SHP77 (cell line): ENCODE measurements around the gene GPATCH4.
"Not testable (repeated sequence)": the region's sequence is repeated elsewhere in the genome, so short reads cannot be mapped to it uniquely, and the experiment has no call there.

Experiments
- DNase-seq, 2 experiments: peaks; one replicate each; lab custom pipeline; 2025; lab: John Stamatoyannopoulos, UW

The GPATCH4 gene

DNA sequence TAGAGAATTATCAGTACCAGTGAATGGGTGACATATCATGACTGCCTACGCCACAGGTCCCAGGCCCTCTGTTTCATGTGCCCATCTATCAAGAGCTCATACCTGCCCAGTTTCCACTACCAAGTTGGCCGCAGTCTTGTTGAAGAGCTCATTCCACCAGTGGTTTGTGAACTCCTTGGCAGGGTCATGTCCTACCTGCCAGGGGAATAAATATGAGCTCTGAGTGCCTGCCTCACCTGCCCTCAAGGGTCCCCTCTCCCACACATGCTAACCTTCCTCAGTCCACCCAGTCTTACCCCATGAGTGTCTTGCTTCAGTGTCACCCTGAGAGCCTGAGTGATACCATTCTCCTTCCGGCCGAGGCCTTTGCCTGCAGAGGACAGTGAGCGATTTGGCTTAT lies 3.2 kb downstream of the GPATCH4 start:
- no peak for DNase-seq

DNA sequence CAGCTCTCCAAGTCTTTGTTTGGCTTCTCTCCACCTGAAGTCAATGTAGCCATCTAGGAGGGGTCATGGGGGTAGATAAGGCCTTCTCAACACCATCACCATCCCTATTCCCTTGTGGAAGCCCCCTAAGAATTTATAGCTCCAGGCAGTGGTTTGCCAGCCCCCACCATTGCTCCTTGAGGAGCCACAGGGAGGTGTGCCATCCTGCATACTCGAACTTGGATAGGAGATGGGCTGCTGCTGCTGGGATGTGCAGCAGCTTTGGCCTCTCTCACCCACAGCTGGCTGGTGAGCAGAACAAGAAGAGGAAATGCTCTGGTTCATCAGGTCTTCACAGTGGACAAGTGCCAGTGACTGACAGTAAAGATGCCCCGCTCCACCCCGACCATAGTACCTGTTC lies 4.9 kb downstream of the GPATCH4 start:
- no peak for DNase-seq

DNA sequence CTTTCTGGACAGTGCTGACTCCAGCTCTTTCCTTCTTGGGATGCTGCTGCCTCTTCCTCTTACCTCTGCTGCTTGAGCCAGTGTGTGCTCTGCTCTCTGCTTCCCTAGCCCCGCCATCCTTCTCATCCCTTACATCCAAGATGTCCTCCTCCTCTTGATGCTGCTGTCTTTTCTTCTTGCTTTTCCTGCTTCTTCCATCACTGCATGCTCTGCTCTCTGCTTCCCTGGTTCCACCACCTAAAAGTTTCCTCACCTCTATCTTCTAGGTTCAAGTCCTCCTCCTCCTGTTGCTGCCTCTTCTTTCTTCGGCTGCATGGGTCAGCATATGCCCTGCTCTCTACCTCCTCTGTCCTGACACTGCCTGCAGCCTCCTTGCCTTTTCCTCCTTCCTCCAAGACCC lies 6.3 kb downstream of the GPATCH4 start:
- DNase-seq, result no peak

DNA sequence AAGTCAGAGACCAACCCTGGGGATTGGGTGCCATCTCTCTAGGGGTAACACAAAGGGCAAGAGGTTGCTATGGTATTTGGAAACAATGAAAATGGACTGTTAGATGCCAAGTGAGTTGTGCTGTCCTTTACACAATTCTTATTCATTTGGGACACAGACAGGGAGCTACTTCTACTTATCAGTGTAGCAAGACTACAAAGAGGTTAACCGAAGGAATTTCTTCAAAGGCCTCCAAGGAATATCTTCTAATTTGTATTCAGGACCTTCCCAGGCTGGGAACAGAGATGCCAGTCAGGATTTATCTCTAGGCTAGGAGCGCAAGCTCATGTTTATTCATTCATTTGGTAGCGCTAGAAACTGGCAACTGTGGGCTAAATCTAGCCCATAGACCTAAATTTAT lies 7.1 kb downstream of the GPATCH4 start:
- no peak for DNase-seq

GRCh38 chr1:156593661-156593989 lies 7.7 kb downstream of the GPATCH4 start:
- no peak for DNase-seq

DNA sequence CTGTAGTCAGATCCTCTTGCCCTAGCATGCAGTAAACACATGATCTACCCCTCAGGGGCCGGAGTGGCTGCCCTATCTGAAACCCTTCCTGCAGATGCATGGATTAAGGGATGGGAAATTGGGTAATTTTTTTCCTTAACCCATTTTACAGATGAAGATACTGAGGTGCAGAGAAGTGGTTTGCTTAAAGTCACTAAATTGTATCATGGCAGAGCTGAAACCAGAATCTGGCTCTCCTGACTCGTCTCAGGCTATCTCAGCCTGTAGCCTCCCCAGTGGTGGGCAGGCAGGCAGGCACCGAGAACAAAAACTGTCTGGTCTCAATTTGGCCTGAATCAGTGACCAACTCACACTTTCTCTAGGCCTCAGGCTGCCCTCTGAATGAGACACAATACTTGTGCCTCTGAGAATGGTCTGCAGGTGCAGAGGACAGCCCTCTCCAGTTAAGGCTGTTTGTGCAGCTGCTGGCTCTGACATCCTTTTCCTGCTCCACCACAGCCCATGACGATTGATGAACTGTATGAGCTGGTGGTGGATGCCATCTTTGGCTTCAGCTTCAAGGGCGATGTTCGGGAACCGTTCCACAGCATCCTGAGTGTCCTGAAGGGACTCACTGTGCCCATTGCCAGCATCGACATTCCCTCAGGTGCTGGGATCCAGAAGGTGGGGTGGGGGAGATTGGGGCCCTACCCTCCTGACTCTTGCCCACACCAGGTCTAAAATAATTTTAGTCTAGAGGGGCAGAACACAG lies 8.2 kb downstream of the GPATCH4 start:
- peak; percentile 99 for DNase-seq

- DNase-seq, result no peak
Measured at GRCh38 chr1:156592158-156592909, 8.9 kb downstream of the GPATCH4 start.

DNA sequence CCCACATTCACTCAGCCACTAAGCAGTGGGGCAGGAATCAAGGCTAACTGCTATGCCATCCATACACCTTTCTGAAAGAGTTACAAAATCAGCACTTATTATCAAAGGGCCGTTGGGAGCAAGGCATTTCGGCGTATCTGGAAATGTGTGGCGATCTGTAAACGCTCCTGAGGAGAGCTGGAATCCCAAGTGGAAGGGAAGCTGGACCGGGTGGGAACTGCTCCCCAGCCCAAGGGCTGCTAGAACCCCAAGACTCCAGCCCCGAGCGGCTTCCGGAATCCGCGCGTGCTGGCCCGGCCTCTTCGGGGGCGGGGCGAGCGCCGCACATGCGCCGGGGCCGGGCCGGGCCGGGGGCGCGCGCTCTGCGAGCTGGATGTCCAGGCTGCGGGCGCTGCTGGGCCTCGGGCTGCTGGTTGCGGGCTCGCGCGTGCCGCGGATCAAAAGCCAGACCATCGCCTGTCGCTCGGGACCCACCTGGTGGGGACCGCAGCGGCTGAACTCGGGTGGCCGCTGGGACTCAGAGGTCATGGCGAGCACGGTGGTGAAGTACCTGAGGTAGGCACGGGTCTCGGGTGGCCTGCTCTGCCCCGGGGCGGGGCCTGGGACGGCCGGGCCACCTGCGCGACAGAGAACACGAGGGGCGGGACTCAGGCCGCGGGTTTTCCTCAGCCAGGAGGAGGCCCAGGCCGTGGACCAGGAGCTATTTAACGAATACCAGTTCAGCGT lies 9.7 kb downstream of the GPATCH4 start, which contains the start of gene NAXE:
NAXE (plus strand) TSS at position 345 of the 726 bp plus-strand sequence; CDS start at position 374, 29 bp downstream.
- DNase-seq, result peak; percentile 84 to 94

GRCh38 chr1:156591181-156591431 lies 10.2 kb downstream of the GPATCH4 start:
- DNase-seq, result no peak

GRCh38 chr1:156590326-156591180 lies 10.7 kb downstream of the GPATCH4 start:
- no peak for DNase-seq

DNA sequence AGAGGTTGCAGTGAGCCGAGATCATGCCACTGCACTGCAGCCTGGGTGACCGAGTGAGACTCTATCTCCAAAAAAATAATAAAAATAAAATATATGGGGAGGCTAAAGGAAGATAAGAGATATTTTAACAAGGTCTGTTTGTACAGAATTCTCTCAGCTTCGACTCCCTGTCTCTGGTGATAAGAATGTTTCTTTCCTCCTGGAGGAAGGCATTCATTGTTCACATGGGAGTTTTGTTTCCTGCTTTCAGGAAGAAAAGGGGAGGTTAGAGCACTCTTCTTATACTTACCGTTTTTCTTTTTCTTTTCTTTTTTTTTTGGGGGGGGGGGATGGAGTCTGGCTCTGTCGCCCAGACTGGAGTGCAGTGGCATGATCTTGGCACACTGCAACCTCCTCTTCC lies 11.7 kb downstream of the GPATCH4 start:
- DNase-seq, result no peak

GRCh38 chr1:156587927-156588326 lies 13.4 kb downstream of the GPATCH4 start:
- not testable (repeated sequence) for DNase-seq

- DNase-seq, result no peak
Measured at GRCh38 chr1:156586892-156587477, 14.3 kb downstream of the GPATCH4 start.

DNA sequence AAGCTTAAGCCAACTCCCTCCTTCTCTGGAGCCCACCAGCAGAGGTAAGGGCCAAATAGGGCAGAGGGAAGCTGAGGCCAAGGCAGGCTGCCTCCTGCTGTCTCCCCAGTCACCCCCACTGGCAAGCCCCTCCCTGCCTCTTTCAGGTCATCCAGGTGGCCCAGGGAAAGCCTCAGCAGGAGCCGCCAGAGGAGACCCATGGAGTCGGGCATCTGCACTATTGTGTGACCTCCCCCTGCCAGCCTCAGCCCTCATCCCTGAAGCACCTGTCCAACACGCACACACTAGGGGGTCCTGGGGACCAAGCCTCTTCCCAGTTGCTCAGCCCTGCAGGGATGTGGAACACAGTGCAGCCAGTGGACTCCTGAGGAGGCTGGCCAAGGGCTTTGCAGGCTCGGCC lies 15.0 kb downstream of the GPATCH4 start:
- DNase-seq, result no peak

DNA sequence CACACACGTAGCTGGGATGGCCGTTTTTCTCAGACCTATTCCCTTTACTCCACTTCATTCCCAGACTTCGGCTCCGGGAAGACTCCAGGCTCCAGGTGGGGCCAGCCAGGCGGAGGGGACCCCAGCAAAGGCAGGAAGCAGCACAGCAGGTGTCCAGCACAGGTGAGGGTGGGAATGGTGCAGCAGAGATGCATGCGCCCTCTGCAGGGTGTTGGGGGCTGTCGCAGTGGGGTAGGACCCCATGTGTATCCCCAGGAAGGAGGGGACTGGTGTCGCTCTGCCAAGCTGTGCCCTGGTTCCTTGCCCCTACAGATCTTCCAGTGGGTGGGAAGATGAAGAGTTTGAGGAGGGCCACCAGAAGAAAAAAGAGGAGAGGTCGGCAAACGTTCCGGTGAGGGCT lies 16.5 kb downstream of the GPATCH4 start:
- DNase-seq, result peak; percentile 35 to 47

- peak; percentile 67 to 71 for DNase-seq
Measured at GRCh38 chr1:156583821-156584622, 17.3 kb downstream of the GPATCH4 start.

DNA sequence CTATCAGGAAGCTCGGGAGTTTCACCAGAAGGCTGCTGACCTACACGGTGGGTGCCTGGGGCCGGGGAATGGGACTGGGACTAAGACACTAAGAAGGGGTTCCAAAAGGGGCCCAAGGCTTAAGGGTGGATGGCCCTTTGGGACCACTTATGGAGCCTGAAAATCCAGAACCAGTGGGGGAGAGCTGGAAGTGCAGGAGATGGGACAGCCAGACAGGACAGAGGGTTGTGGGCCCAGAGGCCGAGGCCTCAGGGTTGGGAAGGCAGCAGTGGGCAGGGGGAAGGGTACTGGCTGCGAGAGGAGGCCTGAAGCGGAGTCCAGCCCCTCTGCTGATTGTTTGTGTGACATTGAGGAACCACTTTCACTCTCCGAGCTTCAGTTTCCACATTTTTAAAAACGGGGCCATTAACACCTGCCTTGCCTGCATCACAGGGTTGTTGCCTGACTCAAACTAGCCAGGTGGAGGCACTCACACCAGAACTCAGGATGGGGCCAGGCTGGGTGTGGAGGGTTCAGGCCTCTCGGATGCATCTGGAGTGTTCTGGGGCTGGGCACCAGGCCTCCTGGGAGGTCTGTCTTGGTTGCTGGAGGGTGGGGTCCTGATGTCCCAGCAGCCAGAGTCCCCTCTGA lies 18.8 kb downstream of the GPATCH4 start:
- peak; percentile 74 to 76 for DNase-seq

GRCh38 chr1:156581661-156582387 lies 19.5 kb downstream of the GPATCH4 start:
- peak; percentile 82 to 85 for DNase-seq

DNA sequence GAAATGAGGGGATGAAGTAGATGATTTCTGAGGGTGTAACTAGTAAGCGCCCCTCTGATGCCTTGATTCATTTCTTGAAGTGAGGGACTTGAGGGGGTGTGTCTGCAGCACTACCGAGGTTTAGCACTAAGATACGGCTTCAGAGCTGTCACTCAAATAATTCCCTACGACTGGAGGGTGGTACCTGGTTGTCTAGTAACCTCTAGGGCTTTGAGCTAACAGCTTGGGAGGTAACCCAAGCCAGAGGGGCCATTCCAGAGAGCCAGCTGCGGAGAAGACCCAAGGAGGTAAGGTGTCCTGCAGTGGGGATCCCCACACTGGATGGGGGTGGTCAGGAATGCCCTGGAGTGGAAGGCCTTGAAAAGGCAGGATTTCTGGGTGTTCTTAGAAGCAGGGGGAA lies 21.8 kb downstream of the GPATCH4 start, which contains the start of gene TTC24:
TTC24 (plus strand) TSS at position 252 of the 400 bp plus-strand sequence. CDS start 1,642 bp downstream, outside the sequence.
- no peak for DNase-seq

DNA sequence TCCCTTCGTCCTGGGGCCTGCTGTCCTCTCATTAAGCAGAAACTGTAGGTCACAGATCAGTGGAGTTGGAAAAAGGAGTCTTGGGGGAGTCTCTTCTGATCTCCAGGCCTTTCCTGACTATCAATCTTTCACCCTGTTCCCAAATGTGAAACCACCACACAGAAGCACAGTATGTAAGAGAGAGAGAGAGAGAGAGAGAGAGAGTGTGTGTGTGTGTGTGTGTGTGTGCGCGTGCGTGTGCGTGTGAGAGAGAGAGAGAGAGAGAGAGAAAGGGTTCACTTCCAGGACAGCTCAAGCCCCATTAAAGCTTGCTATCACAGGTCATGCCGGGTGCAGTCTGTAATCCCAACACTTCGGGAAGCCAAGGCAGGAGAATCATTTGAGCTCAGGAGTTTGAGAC lies 23.2 kb downstream of the GPATCH4 start:
- DNase-seq, result no peak
